HepG2 (cell line): ENCODE results near the gene AKNA. TPM values are rescaled to one million over a fixed set of nuclear protein-coding genes. Genes with fewer than 3 reads are reported as not detected.
A peak's percentile ranks its signal among the peaks of the same experiment; 100 is the strongest.

ENCODE experiments used
- AKAP8 ChIP-seq: sonication (generic); formaldehyde crosslinking; IDR thresholded peaks from 2 replicates; pipeline ENCODE4 v1.5.1; 2020; ENCODE audit warnings: mild to moderate bottlenecking, missing genetic modification reagents
- ARID3A ChIP-seq: IDR thresholded peaks from 2 replicates; pipeline ENCODE4 v1.6.1; 2012; ENCODE audit warnings: low read depth, low read length, improper control_type of control experiment
- FOXO1 ChIP-seq: sonication (generic); formaldehyde crosslinking; IDR thresholded peaks from 2 replicates; pipeline ENCODE4 v1.4.0; 2020; ENCODE audit warnings: missing genetic modification reagents
- HMG20B ChIP-seq: conservative IDR thresholded peaks from 2 replicates; pipeline ENCODE4 v1.6.1; 2016; ENCODE audit warnings: missing genetic modification reagents, missing compliant biosample characterization
- HNF1A ChIP-seq, 2 experiments: sonication (generic) in 1 of 2; formaldehyde crosslinking in 1 of 2; IDR thresholded peaks; 2 replicates each; pipeline versions ENCODE4 v1.4.0 to v1.6.1; 2016 to 2020; ENCODE audit warnings: borderline replicate concordance in 1 of 2, low read depth in 1 of 2, mild to moderate bottlenecking in 1 of 2, missing genetic modification reagents in 1 of 2
- HOXD1 ChIP-seq: sonication (generic); formaldehyde crosslinking; IDR thresholded peaks from 2 replicates; pipeline ENCODE4 v1.5.0; 2020; ENCODE audit warnings: missing genetic modification reagents
- ISX ChIP-seq: sonication (generic); formaldehyde crosslinking; conservative IDR thresholded peaks from 2 replicates; pipeline ENCODE4 v1.5.0; 2020; ENCODE audit warnings: missing genetic modification reagents
- POLR2AphosphoS2 ChIP-seq: IDR thresholded peaks from 2 replicates; pipeline ENCODE4 v1.6.1; 2011; ENCODE audit warnings: low read depth, low read length, improper control_type of control experiment
- RFX5 ChIP-seq: IDR thresholded peaks from 2 replicates; pipeline ENCODE4 v1.6.1; 2011; ENCODE audit warnings: low read depth, low read length, improper control_type of control experiment
- SALL2 ChIP-seq: sonication (generic); formaldehyde crosslinking; IDR thresholded peaks from 2 replicates; pipeline ENCODE4 v1.8.1; 2023; ENCODE audit warnings: mild to moderate bottlenecking, missing genetic modification reagents, inconsistent platforms
- SMC3 ChIP-seq: IDR thresholded peaks from 2 replicates; pipeline ENCODE4 v1.6.1; 2011; ENCODE audit warnings: low read length, improper control_type of control experiment
- SSRP1 ChIP-seq: IDR thresholded peaks from 2 replicates; pipeline ENCODE4 v1.6.1; 2016; ENCODE audit warnings: control low read depth
- ZNF354B ChIP-seq: sonication (generic); formaldehyde crosslinking; IDR thresholded peaks from 2 replicates; pipeline ENCODE4 v1.8.0; 2022; ENCODE audit warnings: mild to moderate bottlenecking, missing genetic modification reagents
- ZNF468 ChIP-seq: sonication (generic); formaldehyde crosslinking; IDR thresholded peaks from 2 replicates; pipeline ENCODE4 v1.8.0; 2022; ENCODE audit warnings: mild to moderate bottlenecking, moderate library complexity, missing genetic modification reagents
- ZNF792 ChIP-seq: IDR thresholded peaks from 2 replicates; pipeline ENCODE4 v1.6.1; 2016
- ZNF891 ChIP-seq: sonication (generic); formaldehyde crosslinking; IDR thresholded peaks from 2 replicates; pipeline ENCODE4 v1.5.0; 2020; ENCODE audit warnings: mild to moderate bottlenecking, missing genetic modification reagents
- polyA plus RNA-seq, 8 experiments: library from polyadenylated mRNA; depleted of rRNA in 3 of 8; stranded (reverse) in 7 of 8; unstranded in 1 of 8; fragments of >200 nt; fragmentation: Illumina TruSeq in 4 of 8; extraction: Trizol in 4 of 8; gene quantifications; 2 replicates each; pipeline versions ENCODE4 v1.2.1 to v1.2.3, GENCODE V29; 2011 to 2016; ENCODE audit warnings: low read depth in 4 of 8, missing spikeins in 1 of 8, mixed read lengths in 1 of 8; ENCODE audit not compliant: insufficient read depth in 1 of 8
- total RNA-seq, 5 experiments: library from RNA; depleted of rRNA; stranded (reverse); fragments of >200 nt; fragmentation: Illumina TruSeq; extraction: Trizol; gene quantifications; 2 replicates each; pipeline ENCODE4 v1.2.3, GENCODE V29; 2016; ENCODE audit warnings: low read depth in 1 of 5
- TF ChIP-seq, protein P1 (sequence below): sonication (generic); formaldehyde crosslinking; IDR thresholded peaks from 2 replicates; pipeline ENCODE4 v1.5.1; 2020; ENCODE audit warnings: missing genetic modification reagents, mild to moderate bottlenecking, borderline replicate concordance
- TF ChIP-seq, protein P2 (sequence below): sonication (generic); formaldehyde crosslinking; conservative IDR thresholded peaks from 2 replicates; pipeline ENCODE4 v1.4.0; 2020; ENCODE audit warnings: missing genetic modification reagents
- TF ChIP-seq, protein P3 (sequence below): sonication (generic); formaldehyde crosslinking; IDR thresholded peaks from 2 replicates; pipeline ENCODE4 v1.8.0; 2022; ENCODE audit warnings: mild to moderate bottlenecking, missing genetic modification reagents, moderate library complexity
- TF ChIP-seq, protein P4 (sequence below): sonication (generic); formaldehyde crosslinking; conservative IDR thresholded peaks from 2 replicates; pipeline ENCODE4 v1.4.0; 2020; ENCODE audit warnings: missing genetic modification reagents

Gene AKNA
- total and polyA plus RNA-seq, 2 of the 13 experiments (the other 11 are each of a cell fraction or from before 2014, with no cell fraction given): 3.0 to 3.1 TPM

GRCh38 chr9:114291064-114291474, 96.7 kb downstream of the AKNA start (continued):
- TF ChIP-seq, protein P1, sequence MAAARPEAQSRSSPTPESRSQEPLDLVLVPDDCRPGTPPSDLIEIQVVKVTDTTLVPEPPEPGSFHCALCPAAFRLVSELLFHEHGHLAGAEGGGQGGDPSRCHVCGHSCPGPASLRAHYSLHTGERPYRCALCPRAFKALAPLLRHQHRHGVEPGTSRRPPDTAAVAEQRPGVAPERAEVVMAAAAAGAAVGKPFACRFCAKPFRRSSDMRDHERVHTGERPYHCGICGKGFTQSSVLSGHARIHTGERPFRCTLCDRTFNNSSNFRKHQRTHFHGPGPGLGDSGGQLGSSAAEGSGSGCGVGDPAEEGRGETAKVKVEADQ: no peak
- TF ChIP-seq ZNF468 (CRISPR knock-in tag): no peak
- TF ChIP-seq HMG20B: no peak
- TF ChIP-seq ZNF354B (CRISPR knock-in tag): no peak
- no peak for TF ChIP-seq HNF1A (IDR thresholded peaks at IDR 0.05; ENCODE audit: low read depth)
- no peak for TF ChIP-seq HNF1A (CRISPR knock-in tag; IDR thresholded peaks at IDR 0.05; ENCODE audit: borderline replicate concordance)
- TF ChIP-seq, protein P2, sequence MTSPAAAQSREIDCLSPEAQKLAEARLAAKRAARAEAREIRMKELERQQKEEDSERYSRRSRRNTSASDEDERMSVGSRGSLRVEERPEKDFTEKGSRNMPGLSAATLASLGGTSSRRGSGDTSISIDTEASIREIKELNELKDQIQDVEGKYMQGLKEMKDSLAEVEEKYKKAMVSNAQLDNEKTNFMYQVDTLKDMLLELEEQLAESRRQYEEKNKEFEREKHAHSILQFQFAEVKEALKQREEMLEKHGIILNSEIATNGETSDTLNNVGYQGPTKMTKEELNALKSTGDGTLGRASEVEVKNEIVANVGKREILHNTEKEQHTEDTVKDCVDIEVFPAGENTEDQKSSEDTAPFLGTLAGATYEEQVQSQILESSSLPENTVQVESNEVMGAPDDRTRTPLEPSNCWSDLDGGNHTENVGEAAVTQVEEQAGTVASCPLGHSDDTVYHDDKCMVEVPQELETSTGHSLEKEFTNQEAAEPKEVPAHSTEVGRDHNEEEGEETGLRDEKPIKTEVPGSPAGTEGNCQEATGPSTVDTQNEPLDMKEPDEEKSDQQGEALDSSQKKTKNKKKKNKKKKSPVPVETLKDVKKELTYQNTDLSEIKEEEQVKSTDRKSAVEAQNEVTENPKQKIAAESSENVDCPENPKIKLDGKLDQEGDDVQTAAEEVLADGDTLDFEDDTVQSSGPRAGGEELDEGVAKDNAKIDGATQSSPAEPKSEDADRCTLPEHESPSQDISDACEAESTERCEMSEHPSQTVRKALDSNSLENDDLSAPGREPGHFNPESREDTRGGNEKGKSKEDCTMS (CRISPR knock-in tag): no peak
- no peak for TF ChIP-seq FOXO1 (CRISPR knock-in tag)
- no peak for TF ChIP-seq SSRP1
- TF ChIP-seq, protein P3, sequence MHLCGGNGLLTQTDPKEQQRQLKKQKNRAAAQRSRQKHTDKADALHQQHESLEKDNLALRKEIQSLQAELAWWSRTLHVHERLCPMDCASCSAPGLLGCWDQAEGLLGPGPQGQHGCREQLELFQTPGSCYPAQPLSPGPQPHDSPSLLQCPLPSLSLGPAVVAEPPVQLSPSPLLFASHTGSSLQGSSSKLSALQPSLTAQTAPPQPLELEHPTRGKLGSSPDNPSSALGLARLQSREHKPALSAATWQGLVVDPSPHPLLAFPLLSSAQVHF (CRISPR knock-in tag): no peak
- TF ChIP-seq SMC3: peak; percentile 86
- TF ChIP-seq, protein P4, sequence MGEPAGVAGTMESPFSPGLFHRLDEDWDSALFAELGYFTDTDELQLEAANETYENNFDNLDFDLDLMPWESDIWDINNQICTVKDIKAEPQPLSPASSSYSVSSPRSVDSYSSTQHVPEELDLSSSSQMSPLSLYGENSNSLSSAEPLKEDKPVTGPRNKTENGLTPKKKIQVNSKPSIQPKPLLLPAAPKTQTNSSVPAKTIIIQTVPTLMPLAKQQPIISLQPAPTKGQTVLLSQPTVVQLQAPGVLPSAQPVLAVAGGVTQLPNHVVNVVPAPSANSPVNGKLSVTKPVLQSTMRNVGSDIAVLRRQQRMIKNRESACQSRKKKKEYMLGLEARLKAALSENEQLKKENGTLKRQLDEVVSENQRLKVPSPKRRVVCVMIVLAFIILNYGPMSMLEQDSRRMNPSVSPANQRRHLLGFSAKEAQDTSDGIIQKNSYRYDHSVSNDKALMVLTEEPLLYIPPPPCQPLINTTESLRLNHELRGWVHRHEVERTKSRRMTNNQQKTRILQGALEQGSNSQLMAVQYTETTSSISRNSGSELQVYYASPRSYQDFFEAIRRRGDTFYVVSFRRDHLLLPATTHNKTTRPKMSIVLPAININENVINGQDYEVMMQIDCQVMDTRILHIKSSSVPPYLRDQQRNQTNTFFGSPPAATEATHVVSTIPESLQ (CRISPR knock-in tag): no peak
- TF ChIP-seq POLR2AphosphoS2: no peak
- TF ChIP-seq ARID3A: no peak
- no peak for TF ChIP-seq ZNF792 (CRISPR knock-in tag)
- no peak for TF ChIP-seq AKAP8
- no peak for TF ChIP-seq ZNF891 (CRISPR knock-in tag)
- TF ChIP-seq ISX (CRISPR knock-in tag): no peak
- no peak for TF ChIP-seq SALL2 (CRISPR knock-in tag)
- no peak for TF ChIP-seq RFX5
- TF ChIP-seq HOXD1 (CRISPR knock-in tag): no peak
